ENCODE results near the gene METTL4.

The METTL4 gene

DNA sequence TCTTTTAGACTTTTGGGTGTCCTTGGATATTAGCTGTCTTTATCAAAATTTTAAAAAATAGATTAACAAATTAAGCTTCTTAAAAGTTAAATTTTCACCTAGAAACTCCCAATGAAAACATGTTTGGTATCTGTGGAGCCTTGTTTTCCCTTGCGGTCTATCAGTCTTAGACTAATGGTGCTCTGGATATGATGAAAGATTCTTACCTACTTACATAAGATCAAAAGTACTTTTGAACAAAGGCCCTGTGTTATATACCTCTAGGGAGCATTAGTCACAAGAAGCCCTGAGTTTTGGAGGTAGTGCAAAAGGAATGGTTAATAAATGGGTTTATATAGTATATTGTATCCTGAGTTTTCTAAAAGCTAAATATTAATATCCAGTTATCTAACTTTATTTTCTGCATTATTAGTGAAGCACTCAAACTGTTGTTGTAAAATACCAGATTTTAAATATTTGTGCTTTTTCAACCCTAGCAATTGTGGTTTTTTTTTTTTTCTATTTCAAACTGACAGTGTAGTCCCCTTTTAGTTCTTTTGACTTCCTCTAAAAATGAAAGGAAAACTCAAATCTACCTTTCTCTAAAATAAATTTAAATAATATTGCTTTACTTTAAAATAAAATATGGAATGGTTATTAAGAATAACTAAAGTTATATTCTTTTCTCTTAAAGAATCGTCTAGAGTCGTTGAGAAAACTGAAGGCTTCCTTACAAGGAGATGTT, 18.2 kb upstream of the METTL4 start:
- Histone ChIP-seq H3K27me3 (ENCODE audit: control insufficient read depth in 1 of 2, insufficient read depth in 2 of 2, low read length in 2 of 2) (no peaks in the 10 kb centered on the region), H3K9ac (ENCODE audit: low read length in 2 of 2) (no peak overlapping the region), H3K4me1 (ENCODE audit: control insufficient read depth, insufficient read depth, low read length) (no peaks in the 10 kb centered on the region), H3K4me3 (ENCODE audit: low read length in 2 of 2) (peak overlapping the region in 1 of 2 donors; percentile 31), H3K36me3 (ENCODE audit: control insufficient read depth in 2 of 2, insufficient read depth in 2 of 2, low read length in 2 of 2) (no peaks in the 10 kb centered on the region), H3K27ac (ENCODE audit: low read length) (no peak overlapping the region), H3K9me3 (ENCODE audit: control insufficient read depth in 2 of 2, low read length in 2 of 2) (no peaks in the 10 kb centered on the region)

- Histone ChIP-seq H3K27me3 (ENCODE audit: control insufficient read depth in 1 of 2, insufficient read depth in 2 of 2, low read length in 2 of 2) (no peaks in the 10 kb centered on the region), H3K27ac (ENCODE audit: low read length) (no peak overlapping the region), H3K9ac (ENCODE audit: low read length in 2 of 2) (no peak overlapping the region), H3K4me3 (ENCODE audit: low read length in 2 of 2) (no peak overlapping the region), H3K4me1 (ENCODE audit: control insufficient read depth, insufficient read depth, low read length) (no peaks in the 10 kb centered on the region), H3K36me3 (ENCODE audit: control insufficient read depth in 2 of 2, insufficient read depth in 2 of 2, low read length in 2 of 2) (no peaks in the 10 kb centered on the region), H3K9me3 (ENCODE audit: control insufficient read depth in 2 of 2, low read length in 2 of 2) (no peaks in the 10 kb centered on the region)
These were observed 17.5 kb upstream of the METTL4 start for GRCh38 chr18:2588666-2589344.

GRCh38 chr18:2587788-2588187, 16.5 kb upstream of the METTL4 start:
- Histone ChIP-seq H3K36me3 (ENCODE audit: control insufficient read depth in 2 of 2, insufficient read depth in 2 of 2, low read length in 2 of 2) (no peaks in the 10 kb centered on the region), H3K4me3 (ENCODE audit: low read length in 2 of 2) (no peak overlapping the region), H3K27ac (ENCODE audit: low read length) (no peak overlapping the region), H3K27me3 (ENCODE audit: control insufficient read depth in 1 of 2, insufficient read depth in 2 of 2, low read length in 2 of 2) (no peaks in the 10 kb centered on the region), H3K9ac (ENCODE audit: low read length in 2 of 2) (no peak overlapping the region), H3K9me3 (ENCODE audit: control insufficient read depth in 2 of 2, low read length in 2 of 2) (no peaks in the 10 kb centered on the region), H3K4me1 (ENCODE audit: control insufficient read depth, insufficient read depth, low read length) (no peaks in the 10 kb centered on the region)

GRCh38 chr18:2573408-2573807, 2.1 kb upstream of the METTL4 start:
- no peak overlapping the region for H3K4me3 ChIP-seq (ENCODE audit: low read length in 2 of 2)
- no peaks in the 10 kb centered on the region for H3K36me3 ChIP-seq (ENCODE audit: control insufficient read depth in 2 of 2, insufficient read depth in 2 of 2, low read length in 2 of 2)
- H3K27me3 ChIP-seq (ENCODE audit: control insufficient read depth in 1 of 2, insufficient read depth in 2 of 2, low read length in 2 of 2), result no peaks in the 10 kb centered on the region
- H3K9ac ChIP-seq (ENCODE audit: low read length in 2 of 2), result no peak overlapping the region
- no peaks in the 10 kb centered on the region for H3K9me3 ChIP-seq (ENCODE audit: control insufficient read depth in 2 of 2, low read length in 2 of 2)
- no peak overlapping the region for H3K27ac ChIP-seq (ENCODE audit: low read length)
- H3K4me1 ChIP-seq (ENCODE audit: control insufficient read depth, insufficient read depth, low read length), result peaks cover 10% of the 10 kb centered on the region

DNA sequence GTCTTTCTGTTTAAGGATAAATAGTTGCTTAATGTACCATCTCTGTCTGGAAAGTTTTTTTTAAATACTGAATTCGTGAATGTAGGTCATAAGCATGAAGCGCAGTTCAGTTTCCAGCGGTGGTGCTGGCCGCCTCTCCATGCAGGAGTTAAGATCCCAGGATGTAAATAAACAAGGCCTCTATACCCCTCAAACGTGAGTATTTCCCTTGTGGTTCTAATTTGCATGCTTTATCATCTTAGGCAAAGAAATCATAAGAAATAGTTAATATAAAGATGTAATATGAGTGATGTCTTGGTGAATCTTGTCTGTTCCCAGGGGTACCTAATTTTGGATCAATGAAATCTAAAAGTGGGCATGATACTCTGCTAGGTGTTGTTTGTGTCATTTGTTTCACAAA, 1.6 kb upstream of the METTL4 start:
- Histone ChIP-seq H3K36me3 (ENCODE audit: control insufficient read depth in 2 of 2, insufficient read depth in 2 of 2, low read length in 2 of 2) (no peaks in the 10 kb centered on the region), H3K9ac (ENCODE audit: low read length in 2 of 2) (no peak overlapping the region), H3K9me3 (ENCODE audit: control insufficient read depth in 2 of 2, low read length in 2 of 2) (no peaks in the 10 kb centered on the region), H3K4me3 (ENCODE audit: low read length in 2 of 2) (no peak overlapping the region), H3K27me3 (ENCODE audit: control insufficient read depth in 1 of 2, insufficient read depth in 2 of 2, low read length in 2 of 2) (no peaks in the 10 kb centered on the region), H3K4me1 (ENCODE audit: control insufficient read depth, insufficient read depth, low read length) (peaks cover 10% of the 10 kb centered on the region), H3K27ac (ENCODE audit: low read length) (no peak overlapping the region)

DNA sequence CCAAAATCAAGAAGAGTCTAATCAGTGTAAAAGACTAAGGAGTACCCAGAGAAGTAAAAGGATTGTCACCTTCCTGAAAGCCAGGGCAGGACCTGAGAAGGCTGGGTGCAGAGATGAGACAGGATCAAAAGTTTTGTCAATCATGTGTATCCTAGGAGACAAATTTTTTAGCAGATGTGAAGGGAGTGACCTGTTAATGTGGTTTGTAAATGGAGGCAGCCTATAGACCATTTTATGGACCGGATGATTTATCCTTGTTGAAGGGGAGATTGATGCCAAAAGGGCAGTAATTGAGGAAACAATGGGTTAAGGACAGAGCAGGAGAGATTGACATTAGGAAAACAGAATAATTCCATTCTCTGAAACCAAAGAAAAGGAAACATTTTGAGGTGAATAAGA, 865 bp upstream of the METTL4 start:
- Histone ChIP-seq H3K4me1 (ENCODE audit: control insufficient read depth, insufficient read depth, low read length) (peaks cover 10% of the 10 kb centered on the region), H3K4me3 (ENCODE audit: low read length in 2 of 2) (no peak overlapping the region), H3K9ac (ENCODE audit: low read length in 2 of 2) (no peak overlapping the region), H3K27ac (ENCODE audit: low read length) (no peak overlapping the region), H3K9me3 (ENCODE audit: control insufficient read depth in 2 of 2, low read length in 2 of 2) (no peaks in the 10 kb centered on the region), H3K27me3 (ENCODE audit: control insufficient read depth in 1 of 2, insufficient read depth in 2 of 2, low read length in 2 of 2) (no peaks in the 10 kb centered on the region), H3K36me3 (ENCODE audit: control insufficient read depth in 2 of 2, insufficient read depth in 2 of 2, low read length in 2 of 2) (no peaks in the 10 kb centered on the region)

DNA sequence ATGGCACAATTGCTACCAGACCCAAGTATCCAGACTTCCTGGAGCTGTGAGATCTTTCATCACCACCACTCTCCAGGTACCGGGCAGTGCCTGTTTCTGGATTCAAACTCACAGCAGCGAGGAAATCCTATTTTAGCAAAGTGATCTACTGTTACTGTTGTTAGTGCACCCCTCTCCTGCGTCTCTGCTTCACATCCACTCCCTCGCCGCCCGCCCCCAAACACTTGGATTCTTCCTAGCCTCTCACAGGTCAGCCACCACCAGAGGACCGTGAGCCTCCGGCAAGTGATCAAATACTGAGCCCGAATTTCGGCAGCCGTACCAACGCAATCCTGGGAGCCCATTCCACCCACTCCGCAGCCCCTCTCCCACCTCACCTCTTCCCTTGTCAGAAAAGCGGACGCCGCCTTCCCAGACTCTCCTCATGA, 519 bp downstream of the METTL4 start:
- Histone ChIP-seq H3K27me3 (ENCODE audit: control insufficient read depth in 1 of 2, insufficient read depth in 2 of 2, low read length in 2 of 2) (no peaks in the 10 kb centered on the region), H3K4me1 (ENCODE audit: control insufficient read depth, insufficient read depth, low read length) (peaks cover 10% of the 10 kb centered on the region), H3K27ac (ENCODE audit: low read length) (peak overlapping the region; percentile 98), H3K9ac (ENCODE audit: low read length in 2 of 2) (peak overlapping the region; percentile 95 to 99), H3K9me3 (ENCODE audit: control insufficient read depth in 2 of 2, low read length in 2 of 2) (no peaks in the 10 kb centered on the region), H3K36me3 (ENCODE audit: control insufficient read depth in 2 of 2, insufficient read depth in 2 of 2, low read length in 2 of 2) (peaks cover 3% of the 10 kb centered on the region in 2 donors), H3K4me3 (ENCODE audit: low read length in 2 of 2) (peak overlapping the region; percentile 92 to 97)

GRCh38 chr18:2569338-2570207, 1.7 kb downstream of the METTL4 start:
- H3K36me3 ChIP-seq (ENCODE audit: control insufficient read depth in 2 of 2, insufficient read depth in 2 of 2, low read length in 2 of 2), result peaks cover 3% of the 10 kb centered on the region in 2 donors
- H3K27ac ChIP-seq (ENCODE audit: low read length), result no peak overlapping the region
- H3K4me3 ChIP-seq (ENCODE audit: low read length in 2 of 2), result peak overlapping the region; percentile 92 to 97
- H3K4me1 ChIP-seq (ENCODE audit: control insufficient read depth, insufficient read depth, low read length), result peaks cover 10% of the 10 kb centered on the region
- H3K9ac ChIP-seq (ENCODE audit: low read length in 2 of 2), result peak overlapping the region; percentile 95 to 99
- H3K27me3 ChIP-seq (ENCODE audit: control insufficient read depth in 1 of 2, insufficient read depth in 2 of 2, low read length in 2 of 2), result no peaks in the 10 kb centered on the region
- H3K9me3 ChIP-seq (ENCODE audit: control insufficient read depth in 2 of 2, low read length in 2 of 2), result no peaks in the 10 kb centered on the region

GRCh38 chr18:2568605-2569004, 2.7 kb downstream of the METTL4 start:
- Histone ChIP-seq H3K36me3 (ENCODE audit: control insufficient read depth in 2 of 2, insufficient read depth in 2 of 2, low read length in 2 of 2) (peaks cover 3% of the 10 kb centered on the region in 2 donors), H3K4me1 (ENCODE audit: control insufficient read depth, insufficient read depth, low read length) (peaks cover 10% of the 10 kb centered on the region), H3K9ac (ENCODE audit: low read length in 2 of 2) (no peak overlapping the region), H3K4me3 (ENCODE audit: low read length in 2 of 2) (no peak overlapping the region), H3K27ac (ENCODE audit: low read length) (no peak overlapping the region), H3K27me3 (ENCODE audit: control insufficient read depth in 1 of 2, insufficient read depth in 2 of 2, low read length in 2 of 2) (no peaks in the 10 kb centered on the region), H3K9me3 (ENCODE audit: control insufficient read depth in 2 of 2, low read length in 2 of 2) (no peaks in the 10 kb centered on the region)

GRCh38 chr18:2568129-2568528, 3.2 kb downstream of the METTL4 start:
- no peak overlapping the region for H3K9ac ChIP-seq (ENCODE audit: low read length in 2 of 2)
- H3K9me3 ChIP-seq (ENCODE audit: control insufficient read depth in 2 of 2, low read length in 2 of 2), result no peaks in the 10 kb centered on the region
- no peak overlapping the region for H3K27ac ChIP-seq (ENCODE audit: low read length)
- H3K27me3 ChIP-seq (ENCODE audit: control insufficient read depth in 1 of 2, insufficient read depth in 2 of 2, low read length in 2 of 2), result no peaks in the 10 kb centered on the region
- H3K36me3 ChIP-seq (ENCODE audit: control insufficient read depth in 2 of 2, insufficient read depth in 2 of 2, low read length in 2 of 2), result peaks cover 3 to 5% of the 10 kb centered on the region in 2 donors
- peaks cover 10% of the 10 kb centered on the region for H3K4me1 ChIP-seq (ENCODE audit: control insufficient read depth, insufficient read depth, low read length)
- H3K4me3 ChIP-seq (ENCODE audit: low read length in 2 of 2), result no peak overlapping the region
